A673 (cell line): ENCODE results near the gene SMPX. TPM values are rescaled to one million over a fixed set of nuclear protein-coding genes. Genes with fewer than 3 reads are reported as not detected.

Experiments used
- BruUV-seq: library from RNA; stranded (reverse); fragments of 400-500 nt; replicated peaks from 2 replicates; lab custom pipeline; 2021; lab: Mats Ljungman, UMichigan
- CTCF ChIA-PET: fragments of 300-600 bp; sonication (Branson Sonifier 250); formaldehyde crosslinking; loops from one replicate; lab custom pipeline; 2022; ENCODE audit warnings: antibody characterized with exemption; lab: Charles Lee
- POLR2A ChIA-PET: fragments of 300-600 bp; sonication (Branson Sonifier 250); formaldehyde crosslinking; loops from one replicate; lab custom pipeline; 2022; ENCODE audit warnings: antibody characterized with exemption; ENCODE audit not compliant: low non-redundant PET; lab: Charles Lee
- DNase-seq: peaks from one replicate; pipeline ENCODE4 v3.0.0-alpha.2; 2015; ENCODE audit warnings: low spot score
- H3K27ac ChIP-seq: fragments of 200-600 bp; sonication (generic); 2 replicates; pipeline ENCODE4 v1.5.1; 2016; ENCODE audit warnings: mixed run types, low read depth, mild to moderate bottlenecking, mixed read lengths, antibody characterized with exemption, low read length; ENCODE audit not compliant: poor library complexity, severe bottlenecking
- H3K27me3 ChIP-seq: fragments of 200-600 bp; sonication (generic); replicated peaks from 2 replicates; pipeline ENCODE4 v1.6.1; 2017; ENCODE audit warnings: mixed run types, low read depth, mild to moderate bottlenecking, mixed read lengths, antibody characterized with exemption, low read length; ENCODE audit not compliant: insufficient read depth, poor library complexity
- H3K36me3 ChIP-seq: fragments of 200-600 bp; sonication (generic); 2 replicates; pipeline ENCODE4 v1.6.1; 2016; ENCODE audit warnings: mixed run types, mild to moderate bottlenecking, mixed read lengths, antibody characterized with exemption, low read length; ENCODE audit not compliant: insufficient read depth, poor library complexity, severe bottlenecking
- H3K4me1 ChIP-seq: fragments of 200-600 bp; sonication (generic); 2 replicates; pipeline ENCODE4 v1.6.1; 2017; ENCODE audit warnings: mixed run types, mild to moderate bottlenecking, mixed read lengths, antibody characterized with exemption, low read length; ENCODE audit not compliant: insufficient read depth, poor library complexity, severe bottlenecking
- H3K4me3 ChIP-seq: fragments of 200-600 bp; sonication (generic); 2 replicates; pipeline ENCODE4 v1.5.1; 2016; ENCODE audit warnings: low read depth, mixed run types, mild to moderate bottlenecking, mixed read lengths, low read length; ENCODE audit not compliant: poor library complexity, severe bottlenecking
- H3K9me3 ChIP-seq: fragments of 200-600 bp; sonication (generic); 2 replicates; pipeline ENCODE4 v1.6.1; 2016; ENCODE audit warnings: mixed run types, low read depth, mild to moderate bottlenecking, mixed read lengths, antibody characterized with exemption, low read length; ENCODE audit not compliant: poor library complexity, severe bottlenecking
- CTCF ChIP-seq: fragments of 300-800, 200-600 bp; sonication (generic); conservative IDR thresholded peaks from 2 replicates; pipeline ENCODE4 v1.5.1; 2017; ENCODE audit warnings: low read depth, mild to moderate bottlenecking, antibody characterized with exemption, low read length, moderate library complexity, mixed read lengths
- EZH2 ChIP-seq: fragments of 200-600 bp; sonication (generic); IDR thresholded peaks from 2 replicates; pipeline ENCODE4 v1.6.1; 2017; ENCODE audit warnings: borderline replicate concordance, low read depth, mild to moderate bottlenecking, mixed read lengths, antibody characterized with exemption, low read length; ENCODE audit not compliant: poor library complexity, severe bottlenecking
- intact Hi-C: fragments of 100-400 bp; cut with micrococcal nuclease; formaldehyde crosslinking; loops from one replicate; pipeline ENCODE4 v1.10.0; 2022; ENCODE audit not compliant: unreplicated experiment
- total RNA-seq: library from RNA; stranded (reverse); gene quantifications from 2 replicates; pipeline ENCODE4 v1.2.3, GENCODE V29; 2021

SMPX gene
- total RNA-seq, 1 experiment from 2014 or later: not detected

GRCh38 chrX:21683941-21684340, 74.0 kb downstream of the SMPX start:
- intact Hi-C loops: no loop called here
- TF ChIP-seq EZH2 (no peak), CTCF (no peak)

DNA sequence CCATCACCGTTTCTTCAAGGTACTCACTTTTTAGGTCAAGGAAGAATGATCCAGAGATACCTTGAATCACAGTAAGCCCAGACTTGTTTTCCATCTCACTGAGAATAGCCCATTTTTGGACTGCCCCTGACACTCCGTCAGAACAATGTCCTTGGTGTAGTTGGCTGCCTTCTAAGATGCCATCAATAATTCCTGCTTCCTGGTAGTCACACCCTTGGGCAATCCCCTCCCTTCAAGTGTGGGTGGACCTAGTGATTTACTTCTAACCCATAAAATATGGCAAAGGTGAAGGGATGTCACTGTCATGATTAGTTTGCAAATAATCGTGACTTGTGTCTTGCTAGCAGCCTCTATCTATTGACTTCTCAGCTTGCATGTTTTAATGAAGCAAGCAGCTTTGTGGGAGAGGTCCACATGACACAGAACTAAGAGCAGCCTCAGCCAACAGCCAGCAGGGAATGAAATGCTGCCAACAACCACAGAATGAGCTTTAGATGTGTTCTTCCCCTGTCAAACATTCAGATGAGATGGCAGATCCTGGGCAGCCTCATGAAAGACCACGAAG, 79.8 kb downstream of the SMPX start:
- BruUV-seq: no TSS peak
- H3K9me3 ChIP-seq: no peaks in the 10 kb centered on the region
- ChIA-PET POLR2A (no interaction called here), CTCF (no interaction called here)
- no peaks in the 10 kb centered on the region for H3K27me3 ChIP-seq
- no peak for TF ChIP-seq EZH2
- TF ChIP-seq CTCF: no peak
- H3K27ac ChIP-seq: no peak overlapping the region
- H3K4me1 ChIP-seq: no peaks in the 10 kb centered on the region
- no peaks in the 10 kb centered on the region for H3K36me3 ChIP-seq
- intact Hi-C loops: no loop called here
- no peak overlapping the region for H3K4me3 ChIP-seq
- DNase-seq: no peak

More at GRCh38 chrX:21683941-21684340, 74.0 kb downstream of the SMPX start:
- CTCF ChIA-PET: no interaction called here
- POLR2A ChIA-PET: no interaction called here
- no peak for DNase-seq
- Histone ChIP-seq H3K9me3 (no peaks in the 10 kb centered on the region), H3K4me1 (no peaks in the 10 kb centered on the region), H3K4me3 (no peak overlapping the region), H3K27me3 (no peaks in the 10 kb centered on the region), H3K36me3 (no peaks in the 10 kb centered on the region), H3K27ac (no peak overlapping the region)
- BruUV-seq: no TSS peak

GRCh38 chrX:21675931-21676330, 82.0 kb downstream of the SMPX start:
- no peaks in the 10 kb centered on the region for H3K27me3 ChIP-seq
- H3K4me1 ChIP-seq: no peaks in the 10 kb centered on the region
- no peak overlapping the region for H3K27ac ChIP-seq
- H3K4me3 ChIP-seq: no peak overlapping the region
- no TSS peak for BruUV-seq
- intact Hi-C loops: no loop called here
- POLR2A ChIA-PET: no interaction called here
- no peak for TF ChIP-seq EZH2
- no peak for TF ChIP-seq CTCF
- H3K36me3 ChIP-seq: no peaks in the 10 kb centered on the region
- CTCF ChIA-PET: no interaction called here
- DNase-seq: no peak
- H3K9me3 ChIP-seq: no peaks in the 10 kb centered on the region
